SK-N-SH treated with all-trans-retinoic acid at 6 μM for 48 hours (cell line): ENCODE data around the gene QRICH2.

Source experiments
- ATAC-seq: fragments of 200-7000 bp; cut with Tn5 transposase; 3 replicates; pipeline ENCODE4 v1.9.1; 2020; ENCODE audit warnings: mild to moderate bottlenecking, moderate library complexity
- ARNTL ChIP-seq: fragments of 450-650 bp; formaldehyde crosslinking; IDR thresholded peaks from 2 replicates; pipeline ENCODE4 v1.5.0; 2020; ENCODE audit warnings: low read depth, mild to moderate bottlenecking, moderate library complexity, borderline replicate concordance
- BACH2 ChIP-seq: fragments of 250-450 bp; sonication (Bioruptor Pico); IDR thresholded peaks from 2 replicates; pipeline ENCODE4 v1.9.0; 2021; ENCODE audit warnings: mild to moderate bottlenecking, borderline replicate concordance
- ESRRG ChIP-seq: fragments of 250-450 bp; sonication (Bioruptor Pico); IDR thresholded peaks from 2 replicates; pipeline ENCODE4 v1.6.1; 2021; ENCODE audit warnings: mild to moderate bottlenecking
- GLIS3 ChIP-seq: fragments of 250-450 bp; sonication (Bioruptor Pico); IDR thresholded peaks from 2 replicates; pipeline ENCODE4 v1.5.0; 2020; ENCODE audit warnings: mild to moderate bottlenecking, moderate library complexity
- ISL1 ChIP-seq: fragments of 250-450 bp; sonication (Bioruptor Pico); IDR thresholded peaks from 2 replicates; pipeline ENCODE4 v2.1.2; 2022; ENCODE audit warnings: mild to moderate bottlenecking, moderate library complexity
- OSR1 ChIP-seq: fragments of 250-450 bp; sonication (Bioruptor Pico); IDR thresholded peaks from 2 replicates; pipeline ENCODE4 v1.8.0; 2022; ENCODE audit warnings: moderate library complexity, mild to moderate bottlenecking, inconsistent platforms
- PPARA ChIP-seq: fragments of 250-450 bp; sonication (Bioruptor Pico); IDR thresholded peaks from 2 replicates; pipeline ENCODE4 v1.5.0; 2020; ENCODE audit warnings: mild to moderate bottlenecking, borderline replicate concordance
- RARB ChIP-seq: fragments of 250-450 bp; sonication (Bioruptor Pico); IDR thresholded peaks from 2 replicates; pipeline ENCODE4 v1.8.0; 2021; ENCODE audit warnings: mild to moderate bottlenecking, moderate library complexity
- SNAI2 ChIP-seq: fragments of 250-450 bp; sonication (Bioruptor Pico); IDR thresholded peaks from 2 replicates; pipeline ENCODE4 v1.5.0; 2020; ENCODE audit warnings: mild to moderate bottlenecking, moderate library complexity
- TCF4 ChIP-seq: fragments of 250-450 bp; sonication (Bioruptor Pico); IDR thresholded peaks from 2 replicates; pipeline ENCODE4 v1.8.0; 2021; ENCODE audit warnings: mild to moderate bottlenecking, moderate library complexity, borderline replicate concordance
- TOX ChIP-seq: fragments of 250-450 bp; sonication (Bioruptor Pico); IDR thresholded peaks from 2 replicates; pipeline ENCODE4 v1.8.0; 2021; ENCODE audit warnings: mild to moderate bottlenecking, moderate library complexity, borderline replicate concordance
- ZC3H10 ChIP-seq: fragments of 250-450 bp; sonication (Bioruptor Pico); IDR thresholded peaks from 2 replicates; pipeline ENCODE4 v1.5.1; 2021; ENCODE audit warnings: mild to moderate bottlenecking, moderate library complexity
- ZFP3 ChIP-seq: fragments of 250-450 bp; sonication (Bioruptor Pico); IDR thresholded peaks from 2 replicates; pipeline ENCODE4 v1.5.0; 2020; ENCODE audit warnings: mild to moderate bottlenecking, moderate library complexity
- ZFP30 ChIP-seq: fragments of 450-650 bp; formaldehyde crosslinking; IDR thresholded peaks from 2 replicates; pipeline ENCODE4 v1.5.0; 2022; ENCODE audit warnings: mild to moderate bottlenecking, moderate library complexity
- ZNF565 ChIP-seq: fragments of 450-650 bp; formaldehyde crosslinking; conservative IDR thresholded peaks from 2 replicates; pipeline ENCODE4 v1.5.0; 2020; ENCODE audit warnings: low read depth, mild to moderate bottlenecking, moderate library complexity
- ZNF70 ChIP-seq: fragments of 450-650 bp; formaldehyde crosslinking; IDR thresholded peaks from 2 replicates; pipeline ENCODE4 v1.5.0; 2020; ENCODE audit warnings: mild to moderate bottlenecking, moderate library complexity
- ZNF8 ChIP-seq: fragments of 450-650 bp; formaldehyde crosslinking; IDR thresholded peaks from 2 replicates; pipeline ENCODE4 v1.5.0; 2020; ENCODE audit warnings: mild to moderate bottlenecking, moderate library complexity
- TF ChIP-seq, protein P1 (sequence below): fragments of 250-450 bp; sonication (Bioruptor Pico); IDR thresholded peaks from 2 replicates; pipeline ENCODE4 v1.8.0; 2021; ENCODE audit warnings: low read depth, mild to moderate bottlenecking, moderate library complexity, borderline replicate concordance
- TF ChIP-seq, protein P2 (sequence below): fragments of 250-450 bp; sonication (Bioruptor Pico); IDR thresholded peaks from 2 replicates; pipeline ENCODE4 v1.5.0; 2020; ENCODE audit warnings: mild to moderate bottlenecking, moderate library complexity
- TF ChIP-seq, protein P3 (sequence below): fragments of 250-450 bp; sonication (Bioruptor Pico); IDR thresholded peaks from 2 replicates; pipeline ENCODE4 v1.8.0; 2020; ENCODE audit warnings: mild to moderate bottlenecking, moderate library complexity, borderline replicate concordance

Gene QRICH2

DNA sequence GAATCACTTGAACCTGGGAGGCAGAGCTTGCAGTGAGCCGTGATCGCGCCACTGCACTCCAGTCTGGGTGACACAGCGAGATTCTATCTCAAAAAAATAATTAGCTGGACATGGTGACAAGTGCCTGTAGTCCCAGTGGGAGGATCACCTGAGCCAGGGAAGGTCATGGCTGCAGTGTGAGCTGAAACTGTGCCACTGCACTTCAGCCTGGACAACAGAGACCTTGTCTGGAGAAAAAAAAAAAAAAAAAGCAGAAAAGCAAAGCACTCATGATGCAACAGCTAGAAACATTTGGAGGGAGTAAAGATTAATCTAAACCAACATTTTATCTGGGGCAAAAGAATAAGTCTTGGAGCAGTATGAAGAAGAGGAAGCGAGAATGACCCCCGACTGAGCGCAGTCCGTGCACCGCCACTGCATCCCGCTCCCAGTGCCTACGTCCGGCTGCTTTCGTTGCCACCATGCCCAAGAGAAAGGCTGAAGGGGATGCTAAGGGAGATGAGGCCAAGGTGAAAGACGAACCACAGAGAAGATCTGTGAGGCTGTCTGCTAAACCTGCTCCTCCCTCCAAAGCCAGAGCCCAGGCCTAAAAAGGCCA, 37.4 kb upstream of the QRICH2 start:
- no peak for ATAC-seq
- TF ChIP-seq OSR1 (CRISPR knock-in tag) (no peak), ESRRG (CRISPR knock-in tag) (no peak), TOX (no peak), SNAI2 (no peak), ZNF70 (CRISPR knock-in tag) (no peak), ZFP3 (CRISPR knock-in tag) (no peak)

DNA sequence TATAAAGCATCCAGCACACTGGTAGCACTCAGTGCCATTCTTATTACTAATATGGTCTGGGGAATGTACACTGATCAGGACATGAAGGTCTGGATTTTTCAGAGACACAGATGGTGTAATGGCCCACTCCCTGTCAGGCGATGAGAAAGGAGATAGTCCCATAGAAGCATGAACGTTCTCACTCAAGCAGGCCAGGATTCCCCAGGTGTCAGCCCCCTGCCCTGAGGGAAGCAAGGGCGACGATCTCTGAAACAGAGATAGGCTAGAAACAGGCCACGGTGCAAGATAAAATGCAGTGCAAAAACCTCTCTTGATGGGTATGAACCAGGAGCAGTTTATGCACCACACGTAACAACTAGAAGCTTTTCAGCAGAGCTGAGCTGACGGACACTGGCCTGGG, 35.0 kb upstream of the QRICH2 start:
- no peak for TF ChIP-seq ZNF70 (CRISPR knock-in tag)
- TF ChIP-seq RARB (CRISPR knock-in tag), result no peak
- TF ChIP-seq ZNF8, result no peak
- TF ChIP-seq, protein P1, sequence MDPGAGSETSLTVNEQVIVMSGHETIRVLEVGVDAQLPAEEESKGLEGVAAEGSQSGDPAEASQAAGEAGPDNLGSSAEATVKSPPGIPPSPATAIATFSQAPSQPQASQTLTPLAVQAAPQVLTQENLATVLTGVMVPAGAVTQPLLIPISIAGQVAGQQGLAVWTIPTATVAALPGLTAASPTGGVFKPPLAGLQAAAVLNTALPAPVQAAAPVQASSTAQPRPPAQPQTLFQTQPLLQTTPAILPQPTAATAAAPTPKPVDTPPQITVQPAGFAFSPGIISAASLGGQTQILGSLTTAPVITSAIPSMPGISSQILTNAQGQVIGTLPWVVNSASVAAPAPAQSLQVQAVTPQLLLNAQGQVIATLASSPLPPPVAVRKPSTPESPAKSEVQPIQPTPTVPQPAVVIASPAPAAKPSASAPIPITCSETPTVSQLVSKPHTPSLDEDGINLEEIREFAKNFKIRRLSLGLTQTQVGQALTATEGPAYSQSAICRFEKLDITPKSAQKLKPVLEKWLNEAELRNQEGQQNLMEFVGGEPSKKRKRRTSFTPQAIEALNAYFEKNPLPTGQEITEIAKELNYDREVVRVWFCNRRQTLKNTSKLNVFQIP, result no peak
- no peak for TF ChIP-seq ZC3H10
- no peak for TF ChIP-seq ZFP30 (CRISPR knock-in tag)
- TF ChIP-seq TCF4, result no peak
- no peak for TF ChIP-seq GLIS3 (CRISPR knock-in tag)
- no peak for TF ChIP-seq ZNF565 (CRISPR knock-in tag)
- no peak for TF ChIP-seq PPARA (CRISPR knock-in tag)
- TF ChIP-seq BACH2 (CRISPR knock-in tag), result no peak
- TF ChIP-seq SNAI2, result no peak
- TF ChIP-seq ISL1 (CRISPR knock-in tag), result no peak
- no peak for TF ChIP-seq ARNTL (CRISPR knock-in tag)
- no peak for TF ChIP-seq ZFP3 (CRISPR knock-in tag)
- TF ChIP-seq ESRRG (CRISPR knock-in tag), result no peak
- TF ChIP-seq, protein P2, sequence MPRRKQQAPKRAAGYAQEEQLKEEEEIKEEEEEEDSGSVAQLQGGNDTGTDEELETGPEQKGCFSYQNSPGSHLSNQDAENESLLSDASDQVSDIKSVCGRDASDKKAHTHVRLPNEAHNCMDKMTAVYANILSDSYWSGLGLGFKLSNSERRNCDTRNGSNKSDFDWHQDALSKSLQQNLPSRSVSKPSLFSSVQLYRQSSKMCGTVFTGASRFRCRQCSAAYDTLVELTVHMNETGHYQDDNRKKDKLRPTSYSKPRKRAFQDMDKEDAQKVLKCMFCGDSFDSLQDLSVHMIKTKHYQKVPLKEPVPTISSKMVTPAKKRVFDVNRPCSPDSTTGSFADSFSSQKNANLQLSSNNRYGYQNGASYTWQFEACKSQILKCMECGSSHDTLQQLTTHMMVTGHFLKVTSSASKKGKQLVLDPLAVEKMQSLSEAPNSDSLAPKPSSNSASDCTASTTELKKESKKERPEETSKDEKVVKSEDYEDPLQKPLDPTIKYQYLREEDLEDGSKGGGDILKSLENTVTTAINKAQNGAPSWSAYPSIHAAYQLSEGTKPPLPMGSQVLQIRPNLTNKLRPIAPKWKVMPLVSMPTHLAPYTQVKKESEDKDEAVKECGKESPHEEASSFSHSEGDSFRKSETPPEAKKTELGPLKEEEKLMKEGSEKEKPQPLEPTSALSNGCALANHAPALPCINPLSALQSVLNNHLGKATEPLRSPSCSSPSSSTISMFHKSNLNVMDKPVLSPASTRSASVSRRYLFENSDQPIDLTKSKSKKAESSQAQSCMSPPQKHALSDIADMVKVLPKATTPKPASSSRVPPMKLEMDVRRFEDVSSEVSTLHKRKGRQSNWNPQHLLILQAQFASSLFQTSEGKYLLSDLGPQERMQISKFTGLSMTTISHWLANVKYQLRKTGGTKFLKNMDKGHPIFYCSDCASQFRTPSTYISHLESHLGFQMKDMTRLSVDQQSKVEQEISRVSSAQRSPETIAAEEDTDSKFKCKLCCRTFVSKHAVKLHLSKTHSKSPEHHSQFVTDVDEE (CRISPR knock-in tag), result no peak
- TF ChIP-seq, protein P3, sequence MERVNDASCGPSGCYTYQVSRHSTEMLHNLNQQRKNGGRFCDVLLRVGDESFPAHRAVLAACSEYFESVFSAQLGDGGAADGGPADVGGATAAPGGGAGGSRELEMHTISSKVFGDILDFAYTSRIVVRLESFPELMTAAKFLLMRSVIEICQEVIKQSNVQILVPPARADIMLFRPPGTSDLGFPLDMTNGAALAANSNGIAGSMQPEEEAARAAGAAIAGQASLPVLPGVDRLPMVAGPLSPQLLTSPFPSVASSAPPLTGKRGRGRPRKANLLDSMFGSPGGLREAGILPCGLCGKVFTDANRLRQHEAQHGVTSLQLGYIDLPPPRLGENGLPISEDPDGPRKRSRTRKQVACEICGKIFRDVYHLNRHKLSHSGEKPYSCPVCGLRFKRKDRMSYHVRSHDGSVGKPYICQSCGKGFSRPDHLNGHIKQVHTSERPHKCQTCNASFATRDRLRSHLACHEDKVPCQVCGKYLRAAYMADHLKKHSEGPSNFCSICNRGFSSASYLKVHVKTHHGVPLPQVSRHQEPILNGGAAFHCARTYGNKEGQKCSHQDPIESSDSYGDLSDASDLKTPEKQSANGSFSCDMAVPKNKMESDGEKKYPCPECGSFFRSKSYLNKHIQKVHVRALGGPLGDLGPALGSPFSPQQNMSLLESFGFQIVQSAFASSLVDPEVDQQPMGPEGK (CRISPR knock-in tag), result no peak
- no peak for ATAC-seq

DNA sequence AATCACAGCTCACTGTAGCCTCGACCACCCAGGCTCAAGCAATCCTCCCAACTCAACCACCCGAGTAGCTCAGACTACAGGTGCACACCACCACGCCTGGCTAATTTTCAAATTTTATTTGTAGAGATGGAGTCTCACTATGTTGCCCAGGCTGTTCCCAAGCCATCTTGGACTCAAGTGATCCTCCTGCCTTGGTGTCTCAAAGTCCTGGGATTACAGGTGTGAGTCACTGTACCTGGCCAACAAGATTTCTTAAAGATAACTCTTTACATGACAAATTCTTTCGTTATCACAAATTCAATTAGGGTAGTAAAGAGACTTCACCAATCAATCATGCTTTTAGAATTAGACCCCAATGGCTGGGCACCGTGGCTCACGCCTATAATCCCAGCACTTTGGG, 33.2 kb upstream of the QRICH2 start:
- no peak for ATAC-seq
- TF ChIP-seq ZFP3 (CRISPR knock-in tag), result no peak
- no peak for TF ChIP-seq GLIS3 (CRISPR knock-in tag)
- no peak for TF ChIP-seq ZNF565 (CRISPR knock-in tag)
- no peak for TF ChIP-seq SNAI2
- no peak for TF ChIP-seq BACH2 (CRISPR knock-in tag)
- TF ChIP-seq ZFP30 (CRISPR knock-in tag), result no peak
- no peak for TF ChIP-seq ESRRG (CRISPR knock-in tag)
- TF ChIP-seq, protein P2 (CRISPR knock-in tag), result no peak
- TF ChIP-seq, protein P1, result no peak
- TF ChIP-seq, protein P3 (CRISPR knock-in tag), result no peak
- TF ChIP-seq ISL1 (CRISPR knock-in tag), result no peak
